ENCODE measurements around the gene P3H3.
"Not testable (repeated sequence)": the region's sequence is repeated elsewhere in the genome, so short reads cannot be mapped to it uniquely, and the experiment has no call there.

P3H3 gene

DNA sequence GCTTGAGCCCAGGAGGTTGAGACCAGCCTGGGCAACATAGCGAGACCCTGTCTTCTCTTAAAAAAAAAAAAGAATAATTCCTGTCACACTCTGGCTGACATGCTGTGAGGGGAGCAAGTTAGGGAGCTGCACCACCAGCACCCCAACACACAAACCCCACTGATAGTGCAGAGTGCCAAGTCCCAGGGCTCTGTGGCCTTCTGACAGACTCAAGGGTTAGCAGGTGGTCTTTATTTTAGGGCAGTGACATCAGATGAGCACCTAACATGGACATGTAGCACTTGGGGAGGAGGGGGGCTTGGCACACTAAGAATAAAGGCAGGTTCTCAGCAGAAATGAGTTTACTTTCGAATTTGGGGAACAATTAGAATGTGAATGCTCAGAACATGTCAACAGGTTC, 30.6 kb downstream of the P3H3 start:
- TF ChIP-seq, protein P1, sequence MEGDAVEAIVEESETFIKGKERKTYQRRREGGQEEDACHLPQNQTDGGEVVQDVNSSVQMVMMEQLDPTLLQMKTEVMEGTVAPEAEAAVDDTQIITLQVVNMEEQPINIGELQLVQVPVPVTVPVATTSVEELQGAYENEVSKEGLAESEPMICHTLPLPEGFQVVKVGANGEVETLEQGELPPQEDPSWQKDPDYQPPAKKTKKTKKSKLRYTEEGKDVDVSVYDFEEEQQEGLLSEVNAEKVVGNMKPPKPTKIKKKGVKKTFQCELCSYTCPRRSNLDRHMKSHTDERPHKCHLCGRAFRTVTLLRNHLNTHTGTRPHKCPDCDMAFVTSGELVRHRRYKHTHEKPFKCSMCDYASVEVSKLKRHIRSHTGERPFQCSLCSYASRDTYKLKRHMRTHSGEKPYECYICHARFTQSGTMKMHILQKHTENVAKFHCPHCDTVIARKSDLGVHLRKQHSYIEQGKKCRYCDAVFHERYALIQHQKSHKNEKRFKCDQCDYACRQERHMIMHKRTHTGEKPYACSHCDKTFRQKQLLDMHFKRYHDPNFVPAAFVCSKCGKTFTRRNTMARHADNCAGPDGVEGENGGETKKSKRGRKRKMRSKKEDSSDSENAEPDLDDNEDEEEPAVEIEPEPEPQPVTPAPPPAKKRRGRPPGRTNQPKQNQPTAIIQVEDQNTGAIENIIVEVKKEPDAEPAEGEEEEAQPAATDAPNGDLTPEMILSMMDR (IDR thresholded peaks at IDR 0.05; ENCODE audit: insufficient read depth, low read depth, low read length, missing control alignments): no peak
- H3K4me3 ChIP-seq (ENCODE audit: low read depth, low read length): no peak overlapping the region
- DNase-seq (ENCODE audit: low read depth): no peak

DNA sequence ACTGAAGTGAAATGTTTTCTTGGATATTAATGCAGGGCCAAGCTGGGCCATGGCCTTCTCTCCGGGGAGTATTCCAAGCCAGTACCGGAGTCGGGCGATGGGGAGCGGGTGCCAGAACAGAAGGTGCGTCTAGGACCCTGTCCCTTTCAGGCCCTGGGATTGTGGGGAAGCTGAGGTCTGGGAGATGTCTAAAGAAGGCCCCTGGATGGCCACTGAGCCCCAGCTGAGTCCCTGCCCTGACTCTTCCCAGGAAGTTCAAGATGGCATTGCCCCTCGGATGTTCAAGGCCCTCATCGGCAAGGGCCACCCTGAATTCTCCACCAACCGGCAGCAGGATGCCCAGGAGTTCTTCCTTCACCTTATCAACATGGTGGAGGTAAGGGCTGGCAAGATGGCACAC, 31.9 kb downstream of the P3H3 start:
- no peak overlapping the region for H3K4me3 ChIP-seq (ENCODE audit: low read depth, low read length)
- TF ChIP-seq, protein P1 (IDR thresholded peaks at IDR 0.05; ENCODE audit: insufficient read depth, low read depth, low read length, missing control alignments): no peak
- DNase-seq (ENCODE audit: low read depth): no peak

DNA sequence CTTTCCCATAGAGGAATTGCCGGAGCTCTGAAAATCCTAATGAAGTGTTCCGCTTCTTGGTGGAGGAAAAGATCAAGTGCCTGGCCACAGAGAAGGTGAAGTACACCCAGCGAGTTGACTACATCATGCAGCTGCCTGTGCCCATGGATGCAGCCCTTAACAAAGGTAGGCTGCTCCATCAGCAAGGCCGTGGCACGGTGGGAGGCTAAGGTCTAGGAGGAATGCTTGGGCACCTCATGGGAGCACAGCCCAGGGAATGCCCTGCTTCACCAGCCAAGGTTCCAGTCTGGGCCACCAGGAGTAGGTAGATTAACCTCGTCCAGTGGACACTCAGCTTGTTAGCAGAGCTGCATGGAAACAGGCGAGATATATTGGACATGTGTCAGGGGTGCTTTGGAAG, 32.7 kb downstream of the P3H3 start:
- no peak overlapping the region for H3K4me3 ChIP-seq (ENCODE audit: low read depth, low read length)
- TF ChIP-seq, protein P1 (IDR thresholded peaks at IDR 0.05; ENCODE audit: insufficient read depth, low read depth, low read length, missing control alignments): no peak
- no peak for DNase-seq (ENCODE audit: low read depth)

DNA sequence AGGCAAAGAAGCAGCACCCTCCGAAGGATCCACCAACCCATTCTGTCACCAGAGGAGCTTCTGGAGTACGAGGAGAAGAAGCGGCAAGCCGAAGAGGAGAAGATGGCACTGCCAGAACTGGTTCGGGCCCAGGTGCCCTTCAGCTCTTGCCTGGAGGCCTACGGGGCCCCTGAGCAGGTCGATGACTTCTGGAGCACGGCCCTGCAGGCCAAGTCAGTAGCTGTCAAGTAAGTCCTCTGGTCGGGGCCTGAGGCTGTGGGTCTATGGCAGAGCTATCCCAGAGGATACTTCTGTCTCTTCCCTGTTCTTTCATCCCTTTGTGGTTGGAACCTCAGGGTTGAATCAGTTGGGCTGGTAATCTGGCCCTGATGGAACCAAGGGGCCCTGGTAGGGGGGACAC, 33.2 kb downstream of the P3H3 start:
- no peak for DNase-seq (ENCODE audit: low read depth)
- no peak overlapping the region for H3K4me3 ChIP-seq (ENCODE audit: low read depth, low read length)
- TF ChIP-seq, protein P1 (IDR thresholded peaks at IDR 0.05; ENCODE audit: insufficient read depth, low read depth, low read length, missing control alignments): no peak

DNA sequence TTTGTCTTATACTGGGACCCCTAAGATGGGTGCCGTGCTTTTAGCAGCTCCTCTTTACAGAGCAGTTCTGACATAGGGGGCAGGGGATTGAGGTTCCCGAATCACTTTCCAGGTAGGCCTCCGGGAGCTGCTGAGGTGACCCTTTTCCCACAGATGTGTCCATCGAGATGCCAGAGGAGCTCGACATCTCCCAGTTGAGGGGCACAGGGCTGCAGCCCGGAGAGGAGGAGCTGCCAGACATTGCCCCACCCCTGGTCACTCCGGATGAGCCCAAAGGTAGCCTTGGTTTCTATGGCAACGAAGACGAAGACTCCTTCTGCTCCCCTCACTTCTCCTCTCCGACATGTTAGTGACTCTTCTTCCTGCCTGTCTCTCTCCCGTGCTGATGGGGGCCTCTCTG, 34.8 kb downstream of the P3H3 start:
- TF ChIP-seq, protein P1 (IDR thresholded peaks at IDR 0.05; ENCODE audit: insufficient read depth, low read depth, low read length, missing control alignments): no peak
- H3K4me3 ChIP-seq (ENCODE audit: low read depth, low read length): no peak overlapping the region
- DNase-seq (ENCODE audit: low read depth): no peak

DNA sequence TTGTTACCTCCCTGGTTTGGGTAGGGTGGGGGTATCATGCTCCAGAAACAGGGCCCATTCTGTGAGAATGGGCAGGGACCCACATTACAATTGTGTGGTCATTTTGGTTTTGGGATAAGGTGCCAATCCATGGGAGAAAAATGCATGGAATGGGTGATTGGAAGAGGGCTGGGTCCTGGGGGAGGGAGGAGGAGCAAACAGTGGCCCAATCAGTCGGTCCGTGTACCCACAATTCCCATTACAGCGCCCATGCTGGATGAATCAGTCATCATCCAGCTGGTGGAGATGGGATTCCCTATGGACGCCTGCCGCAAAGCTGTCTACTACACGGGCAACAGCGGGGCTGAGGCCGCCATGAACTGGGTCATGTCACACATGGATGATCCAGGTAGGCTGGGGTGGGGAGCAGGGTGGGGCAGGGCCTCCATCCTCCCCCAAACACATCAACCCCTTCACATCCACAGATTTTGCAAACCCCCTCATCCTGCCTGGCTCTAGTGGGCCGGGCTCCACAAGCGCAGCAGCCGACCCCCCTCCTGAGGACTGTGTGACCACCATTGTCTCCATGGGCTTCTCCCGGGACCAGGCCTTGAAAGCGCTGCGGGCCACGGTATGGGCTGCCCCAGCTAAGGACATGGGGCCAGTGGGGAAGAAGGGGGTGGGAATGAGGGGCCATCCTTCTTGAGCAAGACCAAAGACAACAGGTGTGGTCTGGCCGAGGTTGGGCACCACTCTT, 35.5 kb downstream of the P3H3 start:
- H3K4me3 ChIP-seq (ENCODE audit: low read depth, low read length): no peak overlapping the region
- TF ChIP-seq, protein P1 (IDR thresholded peaks at IDR 0.05; ENCODE audit: insufficient read depth, low read depth, low read length, missing control alignments): no peak
- DNase-seq (ENCODE audit: low read depth): no peak

DNA sequence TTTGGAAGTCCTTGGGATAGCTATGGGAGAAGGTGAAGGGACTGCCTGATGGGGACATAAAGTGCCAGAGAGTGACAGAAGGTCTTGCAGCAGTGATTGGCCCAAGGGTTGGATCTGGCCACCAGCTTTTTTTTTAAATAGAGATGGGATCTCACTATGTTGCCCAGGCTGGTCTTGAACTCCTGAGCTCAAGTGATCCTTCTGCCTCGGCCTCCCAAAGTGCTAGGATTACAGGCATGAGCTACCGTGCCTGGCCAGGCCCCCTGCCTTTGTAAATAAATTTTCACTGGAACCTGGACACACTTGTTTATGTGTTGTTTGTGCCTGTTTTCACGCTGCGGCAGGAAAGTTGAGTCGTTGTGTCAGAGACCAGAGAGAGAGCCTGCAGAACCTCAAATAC, 37.1 kb downstream of the P3H3 start:
- not testable (repeated sequence) for DNase-seq (ENCODE audit: low read depth); H3K4me3 ChIP-seq (ENCODE audit: low read depth, low read length)
